Fibroblast of skin of abdomen (primary cell): ENCODE measurements around the gene GALNT6. TPM values are rescaled to one million over a fixed set of nuclear protein-coding genes. Genes with fewer than 3 reads are reported as not detected.

Experiments used
- DNase-seq: peaks from one replicate; pipeline ENCODE4 v3.0.0-alpha.2; 2013
- polyA plus RNA-seq, 2 experiments: library from polyadenylated mRNA; unstranded; fragments of 120-200 nt; gene quantifications; one replicate each; pipeline ENCODE4 v1.2.1, GENCODE V29; 2013; ENCODE audit not compliant: insufficient read length in 2 of 2

The GALNT6 gene
- polyA plus RNA-seq (2013, experiment 1 of 2; ENCODE audit: insufficient read length): 20.9 TPM
- polyA plus RNA-seq (2013, experiment 2 of 2; ENCODE audit: insufficient read length): 22.7 TPM

GRCh38 chr12:51391283-51392123 lies at the start of gene GALNT6:
Gene GALNT6 (minus strand): TSS chr12:51391406. CDS start chr12:51379781, 11,625 bp downstream.
- no peak for DNase-seq

- no peak for DNase-seq
These were observed 48.1 kb upstream of the GALNT6 start for GRCh38 chr12:51439330-51439729.

- no peak for DNase-seq
These were observed 46.2 kb upstream of the GALNT6 start for GRCh38 chr12:51437431-51437830.

- DNase-seq: peak; percentile 14
These were observed 43.1 kb upstream of the GALNT6 start for GRCh38 chr12:51434305-51434704.

GRCh38 chr12:51432921-51433320 lies 41.7 kb upstream of the GALNT6 start:
- no peak for DNase-seq

- no peak for DNase-seq
These were observed 39.1 kb upstream of the GALNT6 start for GRCh38 chr12:51430196-51430895.

- DNase-seq: no peak
These were observed 38.5 kb upstream of the GALNT6 start for GRCh38 chr12:51429700-51430099.

GRCh38 chr12:51428256-51428655 lies 37.0 kb upstream of the GALNT6 start:
- no peak for DNase-seq

GRCh38 chr12:51424662-51425539 lies 33.7 kb upstream of the GALNT6 start, which contains the start of gene SLC4A8:
Gene SLC4A8 (plus strand): TSS chr12:51424831. CDS start chr12:51424988, 157 bp downstream.
- DNase-seq: peak; percentile 88

- no peak for DNase-seq
These were observed 33.0 kb upstream of the GALNT6 start for GRCh38 chr12:51424094-51424661.

- peak; percentile 71 for DNase-seq
These were observed 30.2 kb upstream of the GALNT6 start for GRCh38 chr12:51421266-51421884.

- no peak for DNase-seq
These were observed 28.4 kb upstream of the GALNT6 start for GRCh38 chr12:51419425-51420193.

GRCh38 chr12:51417826-51418225 lies 26.6 kb upstream of the GALNT6 start:
- DNase-seq: no peak

- DNase-seq: no peak
These were observed 24.7 kb upstream of the GALNT6 start for GRCh38 chr12:51415931-51416330.

GRCh38 chr12:51413791-51414190 lies 22.6 kb upstream of the GALNT6 start:
- no peak for DNase-seq

- no peak for DNase-seq
These were observed 21.9 kb upstream of the GALNT6 start for GRCh38 chr12:51413149-51413548.

GRCh38 chr12:51409846-51410245 lies 18.6 kb upstream of the GALNT6 start:
- DNase-seq: no peak

- DNase-seq: no peak
These were observed 16.4 kb upstream of the GALNT6 start for GRCh38 chr12:51407604-51408003.

GRCh38 chr12:51406859-51407258 lies 15.7 kb upstream of the GALNT6 start:
- DNase-seq: no peak

- DNase-seq: no peak
These were observed 15.1 kb upstream of the GALNT6 start for GRCh38 chr12:51406290-51406689.

- no peak for DNase-seq
These were observed 14.6 kb upstream of the GALNT6 start for GRCh38 chr12:51405801-51406207.
